ENCODE results near the gene NUDT22.

NUDT22 gene

GRCh38 chr11:64204080-64204440, 22.0 kb upstream of the NUDT22 start:
- Histone ChIP-seq H2BK15ac (replicated peaks; ENCODE audit: low read depth) (no peak overlapping the region), H3K79me2 (ENCODE audit: control insufficient read depth, insufficient read depth, low read length) (no peaks in the 10 kb centered on the region), H2BK5ac (ENCODE audit: low read length) (no peak overlapping the region), H4K8ac (ENCODE audit: low read depth, low read length) (no peak overlapping the region), H3K18ac (ENCODE audit: low read length) (no peak overlapping the region), H3K36me3 (ENCODE audit: control insufficient read depth, insufficient read depth, low read length) (peaks cover 30% of the 10 kb centered on the region), H3K27ac (ENCODE audit: low read depth, low read length) (no peak overlapping the region), H3K4me2 (ENCODE audit: low read length) (no peak overlapping the region), H3K9ac (ENCODE audit: low read length) (no peak overlapping the region), H3K4me1 (ENCODE audit: control insufficient read depth, low read depth, low read length) (no peaks in the 10 kb centered on the region), H4K5ac (ENCODE audit: low read length) (no peak overlapping the region), H3K56ac (ENCODE audit: low read length) (no peak overlapping the region), H3K4me3 (ENCODE audit: low read length) (no peak overlapping the region), H3K79me1 (ENCODE audit: low read length) (peaks cover 3% of the 10 kb centered on the region), H2BK120ac (ENCODE audit: low read depth, low read length) (no peak overlapping the region), H3K4ac (ENCODE audit: low read depth, low read length) (no peak overlapping the region), H2AK5ac (ENCODE audit: low read length) (no peak overlapping the region), H3K27me3 (ENCODE audit: insufficient read depth, low read length, poor library complexity) (no peaks in the 10 kb centered on the region), H3K23ac (ENCODE audit: low read length) (no peak overlapping the region)
- DNase-seq: no peak
- no CpG with 5 or more reads among the region's 16 CpGs for WGBS (ENCODE audit: extremely low coverage, insufficient coverage, low lambda C conversion rate)

- H3K4me3 ChIP-seq (ENCODE audit: low read length): no peak overlapping the region
- no peak overlapping the region for H2BK15ac ChIP-seq (replicated peaks; ENCODE audit: low read depth)
- DNase-seq: peak; percentile 84
Observed at GRCh38 chr11:64204464-64204989, 21.5 kb upstream of the NUDT22 start.

GRCh38 chr11:64206457-64207255, 19.4 kb upstream of the NUDT22 start, which contains the start of gene FERMT3:
Gene FERMT3 (plus strand): TSS chr11:64206721. CDS start chr11:64207365, 644 bp downstream.
- Histone ChIP-seq H3K4me2 (ENCODE audit: low read length) (no peak within 1 kb of the TSS), H3K79me1 (ENCODE audit: low read length) (peaks cover 3% of the 10 kb centered on the region), H2AK5ac (ENCODE audit: low read length) (no peak within 1 kb of the TSS), H3K79me2 (ENCODE audit: control insufficient read depth, insufficient read depth, low read length) (no peaks in the 10 kb centered on the region), H4K8ac (ENCODE audit: low read depth, low read length) (no peak within 1 kb of the TSS), H3K27me3 (ENCODE audit: insufficient read depth, low read length, poor library complexity) (no peaks in the 10 kb centered on the region), H3K4me3 (ENCODE audit: low read length) (no peak within 1 kb of the TSS), H3K4ac (ENCODE audit: low read depth, low read length) (no peak within 1 kb of the TSS), H2BK120ac (ENCODE audit: low read depth, low read length) (no peak within 1 kb of the TSS), H4K5ac (ENCODE audit: low read length) (no peak within 1 kb of the TSS), H2BK5ac (ENCODE audit: low read length) (no peak within 1 kb of the TSS), H3K4me1 (ENCODE audit: control insufficient read depth, low read depth, low read length) (no peaks in the 10 kb centered on the region), H3K27ac (ENCODE audit: low read depth, low read length) (no peak within 1 kb of the TSS), H3K56ac (ENCODE audit: low read length) (no peak within 1 kb of the TSS), H3K36me3 (ENCODE audit: control insufficient read depth, insufficient read depth, low read length) (peaks cover 20% of the 10 kb centered on the region), H3K23ac (ENCODE audit: low read length) (no peak within 1 kb of the TSS), H3K9ac (ENCODE audit: low read length) (no peak within 1 kb of the TSS), H2BK15ac (replicated peaks; ENCODE audit: low read depth) (no peak within 1 kb of the TSS), H3K18ac (ENCODE audit: low read length) (no peak within 1 kb of the TSS)
- WGBS (ENCODE audit: extremely low coverage, insufficient coverage, low lambda C conversion rate): no CpG with 5 or more reads among the region's 27 CpGs
- no peak for DNase-seq

More at GRCh38 chr11:64204464-64204989, 21.5 kb upstream of the NUDT22 start:
- Histone ChIP-seq H3K27me3 (ENCODE audit: insufficient read depth, low read length, poor library complexity) (no peaks in the 10 kb centered on the region), H4K8ac (ENCODE audit: low read depth, low read length) (no peak overlapping the region), H2AK5ac (ENCODE audit: low read length) (no peak overlapping the region), H3K18ac (ENCODE audit: low read length) (no peak overlapping the region), H2BK5ac (ENCODE audit: low read length) (no peak overlapping the region), H3K36me3 (ENCODE audit: control insufficient read depth, insufficient read depth, low read length) (peaks cover 30% of the 10 kb centered on the region), H3K23ac (ENCODE audit: low read length) (no peak overlapping the region), H3K9ac (ENCODE audit: low read length) (no peak overlapping the region), H3K56ac (ENCODE audit: low read length) (no peak overlapping the region), H3K27ac (ENCODE audit: low read depth, low read length) (no peak overlapping the region), H3K79me2 (ENCODE audit: control insufficient read depth, insufficient read depth, low read length) (no peaks in the 10 kb centered on the region), H2BK120ac (ENCODE audit: low read depth, low read length) (no peak overlapping the region), H3K4ac (ENCODE audit: low read depth, low read length) (no peak overlapping the region), H3K4me1 (ENCODE audit: control insufficient read depth, low read depth, low read length) (no peaks in the 10 kb centered on the region), H3K4me2 (ENCODE audit: low read length) (no peak overlapping the region), H3K79me1 (ENCODE audit: low read length) (peaks cover 3% of the 10 kb centered on the region), H4K5ac (ENCODE audit: low read length) (no peak overlapping the region)
- WGBS (ENCODE audit: extremely low coverage, insufficient coverage, low lambda C conversion rate): no CpG with 5 or more reads among the region's 7 CpGs

- DNase-seq: peak; percentile 77
Observed at GRCh38 chr11:64207256-64208085, 18.6 kb upstream of the NUDT22 start.

GRCh38 chr11:64208086-64208795, 17.8 kb upstream of the NUDT22 start:
- H3K9ac ChIP-seq (ENCODE audit: low read length): no peak overlapping the region
- H3K27ac ChIP-seq (ENCODE audit: low read depth, low read length): no peak overlapping the region
- H3K4me3 ChIP-seq (ENCODE audit: low read length): no peak overlapping the region
- WGBS (ENCODE audit: extremely low coverage, insufficient coverage, low lambda C conversion rate): no CpG with 5 or more reads among the region's 23 CpGs
- H3K79me2 ChIP-seq (ENCODE audit: control insufficient read depth, insufficient read depth, low read length): no peaks in the 10 kb centered on the region
- H3K4me2 ChIP-seq (ENCODE audit: low read length): no peak overlapping the region
- H3K4ac ChIP-seq (ENCODE audit: low read depth, low read length): no peak overlapping the region
- H2BK120ac ChIP-seq (ENCODE audit: low read depth, low read length): no peak overlapping the region
- H3K36me3 ChIP-seq (ENCODE audit: control insufficient read depth, insufficient read depth, low read length): peaks cover 13% of the 10 kb centered on the region
- H4K8ac ChIP-seq (ENCODE audit: low read depth, low read length): no peak overlapping the region
- no peak overlapping the region for H3K23ac ChIP-seq (ENCODE audit: low read length)
- no peak overlapping the region for H3K56ac ChIP-seq (ENCODE audit: low read length)
- H3K79me1 ChIP-seq (ENCODE audit: low read length): peaks cover 3% of the 10 kb centered on the region
- no peak overlapping the region for H2BK5ac ChIP-seq (ENCODE audit: low read length)
- H3K18ac ChIP-seq (ENCODE audit: low read length): no peak overlapping the region
- H4K5ac ChIP-seq (ENCODE audit: low read length): no peak overlapping the region
- no peak overlapping the region for H2BK15ac ChIP-seq (replicated peaks; ENCODE audit: low read depth)
- no peak for DNase-seq
- no peaks in the 10 kb centered on the region for H3K27me3 ChIP-seq (ENCODE audit: insufficient read depth, low read length, poor library complexity)
- no peaks in the 10 kb centered on the region for H3K4me1 ChIP-seq (ENCODE audit: control insufficient read depth, low read depth, low read length)
- no peak overlapping the region for H2AK5ac ChIP-seq (ENCODE audit: low read length)

More at GRCh38 chr11:64207256-64208085, 18.6 kb upstream of the NUDT22 start:
- H3K4me2 ChIP-seq (ENCODE audit: low read length): no peak overlapping the region
- H3K9ac ChIP-seq (ENCODE audit: low read length): no peak overlapping the region
- H3K27me3 ChIP-seq (ENCODE audit: insufficient read depth, low read length, poor library complexity): no peaks in the 10 kb centered on the region
- no peak overlapping the region for H3K27ac ChIP-seq (ENCODE audit: low read depth, low read length)
- H2AK5ac ChIP-seq (ENCODE audit: low read length): no peak overlapping the region
- no peaks in the 10 kb centered on the region for H3K79me2 ChIP-seq (ENCODE audit: control insufficient read depth, insufficient read depth, low read length)
- no peak overlapping the region for H2BK5ac ChIP-seq (ENCODE audit: low read length)
- H3K23ac ChIP-seq (ENCODE audit: low read length): no peak overlapping the region
- H3K4me1 ChIP-seq (ENCODE audit: control insufficient read depth, low read depth, low read length): no peaks in the 10 kb centered on the region
- no peak overlapping the region for H3K4me3 ChIP-seq (ENCODE audit: low read length)
- no peak overlapping the region for H4K8ac ChIP-seq (ENCODE audit: low read depth, low read length)
- no peak overlapping the region for H3K18ac ChIP-seq (ENCODE audit: low read length)
- peaks cover 3% of the 10 kb centered on the region for H3K79me1 ChIP-seq (ENCODE audit: low read length)
- no peak overlapping the region for H3K4ac ChIP-seq (ENCODE audit: low read depth, low read length)
- no peak overlapping the region for H2BK15ac ChIP-seq (replicated peaks; ENCODE audit: low read depth)
- peaks cover 19% of the 10 kb centered on the region for H3K36me3 ChIP-seq (ENCODE audit: control insufficient read depth, insufficient read depth, low read length)
- no CpG with 5 or more reads among the region's 30 CpGs for WGBS (ENCODE audit: extremely low coverage, insufficient coverage, low lambda C conversion rate)
- no peak overlapping the region for H2BK120ac ChIP-seq (ENCODE audit: low read depth, low read length)
- H3K56ac ChIP-seq (ENCODE audit: low read length): peak overlapping the region; percentile 42
- H4K5ac ChIP-seq (ENCODE audit: low read length): no peak overlapping the region
